HG03060 (cell line): ENCODE results near the gene GOSR2.

Source experiments
- ATAC-seq: cut with Tn5 transposase; IDR thresholded peaks from one replicate; pipeline ENCODE4 v1.9.1; 2021; ENCODE audit warnings: low read depth, moderate number of reproducible peaks; ENCODE audit not compliant: unreplicated experiment

GOSR2 gene

GRCh38 chr17:46922804-46923635 lies at the start of gene GOSR2:
TSS of gene GOSR2 (plus strand) at chr17:46923160. CDS start at chr17:46923193, 33 bp downstream.
- ATAC-seq = peak; percentile 58

- ATAC-seq = no peak
These were observed 48.9 kb upstream of the GOSR2 start for GRCh38 chr17:46873941-46874645.

GRCh38 chr17:46874906-46875305 lies 48.1 kb upstream of the GOSR2 start:
- no peak for ATAC-seq

GRCh38 chr17:46875849-46876352 lies 47.1 kb upstream of the GOSR2 start:
- no peak for ATAC-seq

GRCh38 chr17:46876353-46876887 lies 46.5 kb upstream of the GOSR2 start:
- no peak for ATAC-seq

- ATAC-seq = no peak
These were observed 46.0 kb upstream of the GOSR2 start for GRCh38 chr17:46876926-46877325.

GRCh38 chr17:46877466-46877865 lies 45.5 kb upstream of the GOSR2 start:
- ATAC-seq = no peak

- no peak for ATAC-seq
These were observed 44.9 kb upstream of the GOSR2 start for GRCh38 chr17:46878055-46878454.

- no peak for ATAC-seq
These were observed 43.9 kb upstream of the GOSR2 start for GRCh38 chr17:46879101-46879500.

GRCh38 chr17:46881015-46881414 lies 41.9 kb upstream of the GOSR2 start:
- no peak for ATAC-seq

- ATAC-seq = no peak
These were observed 40.3 kb upstream of the GOSR2 start for GRCh38 chr17:46882666-46883065.

- ATAC-seq = no peak
These were observed 39.0 kb upstream of the GOSR2 start for GRCh38 chr17:46883871-46884520.

- no peak for ATAC-seq
These were observed 38.4 kb upstream of the GOSR2 start for GRCh38 chr17:46884552-46884951.

- ATAC-seq = no peak
These were observed 37.3 kb upstream of the GOSR2 start for GRCh38 chr17:46885415-46886309.

GRCh38 chr17:46886310-46886663 lies 36.7 kb upstream of the GOSR2 start:
- no peak for ATAC-seq

- no peak for ATAC-seq
These were observed 35.2 kb upstream of the GOSR2 start for GRCh38 chr17:46887717-46888116.

GRCh38 chr17:46888727-46889126 lies 34.2 kb upstream of the GOSR2 start:
- ATAC-seq = no peak

- ATAC-seq = no peak
These were observed 33.4 kb upstream of the GOSR2 start for GRCh38 chr17:46889519-46889918.

- no peak for ATAC-seq
These were observed 32.9 kb upstream of the GOSR2 start for GRCh38 chr17:46889992-46890564.

- ATAC-seq = no peak
These were observed 32.3 kb upstream of the GOSR2 start for GRCh38 chr17:46890638-46891037.
